ENCODE data around the gene ATP6V0A1.

GRCh38 chr17:42553161-42553818 lies 94.6 kb downstream of the ATP6V0A1 start:
- TF ChIP-seq POLR2A (IDR thresholded peaks at IDR 0.05; ENCODE audit: extremely low read depth, insufficient read length) (no peak), CTCF (IDR thresholded peaks at IDR 0.05; ENCODE audit: low read depth, low read length) (no peak)

Measured in NB4 (cell line).